MCF 10A (cell line): Measurements from ENCODE around the gene MTUS2. TPM values are rescaled to one million over a fixed set of nuclear protein-coding genes. Genes with fewer than 3 reads are reported as not detected.

Experiments used
- BruUV-seq: library from RNA; stranded (reverse); fragments of 400-500 nt; replicated peaks from 2 replicates; lab custom pipeline; 2021; lab: Mats Ljungman, UMichigan
- CTCF ChIA-PET: fragments of 300-600 bp; sonication (Branson Sonifier 250); formaldehyde crosslinking; extraction: SDS; loops from one replicate; lab custom pipeline; 2021; ENCODE audit warnings: antibody characterized with exemption, inconsistent platforms; lab: Yijun Ruan, JAX
- POLR2A ChIA-PET: fragments of 300-600, 350-650 bp; sonication (Branson Sonifier 250); formaldehyde crosslinking; extraction: SDS; loops from one replicate; lab custom pipeline; 2020; ENCODE audit warnings: antibody characterized with exemption, inconsistent platforms; lab: Yijun Ruan, JAX
- DNase-seq: peaks from one replicate; pipeline ENCODE4 v3.0.0-alpha.2; 2018; ENCODE audit not compliant: unreplicated experiment
- H3K27ac Mint-ChIP-seq: one replicate; pipeline ENCODE4 v1.8.0; 2022; ENCODE audit warnings: mild to moderate bottlenecking, low read depth, mixed read lengths; ENCODE audit not compliant: unreplicated experiment
- H3K27me3 Mint-ChIP-seq: one replicate; pipeline ENCODE4 v1.8.0; 2022; ENCODE audit warnings: mixed read lengths; ENCODE audit not compliant: insufficient read depth, unreplicated experiment
- H3K36me3 Mint-ChIP-seq: one replicate; pipeline ENCODE4 v1.8.0; 2022; ENCODE audit warnings: mild to moderate bottlenecking, moderate library complexity, mixed read lengths; ENCODE audit not compliant: insufficient read depth, unreplicated experiment
- H3K4me1 Mint-ChIP-seq: one replicate; pipeline ENCODE4 v1.8.0; 2022; ENCODE audit warnings: mixed read lengths; ENCODE audit not compliant: insufficient read depth, unreplicated experiment
- H3K4me3 Mint-ChIP-seq: one replicate; pipeline ENCODE4 v1.8.0; 2022; ENCODE audit warnings: mild to moderate bottlenecking, moderate library complexity, mixed read lengths; ENCODE audit not compliant: unreplicated experiment
- H3K9me3 Mint-ChIP-seq: one replicate; pipeline ENCODE4 v1.8.0; 2022; ENCODE audit warnings: mixed read lengths; ENCODE audit not compliant: unreplicated experiment
- CTCF ChIP-seq: fragments of 200-600 bp; IDR thresholded peaks from one replicate; pipeline ENCODE4 v1.8.0; 2022; ENCODE audit warnings: antibody characterized with exemption, mild to moderate bottlenecking; ENCODE audit not compliant: unreplicated experiment
- intact Hi-C: fragments of 100-400 bp; cut with micrococcal nuclease; formaldehyde crosslinking; loops from 2 replicates; pipeline ENCODE4 v1.14.1; 2022
- total RNA-seq: library from RNA; stranded (reverse); gene quantifications from 2 replicates; pipeline ENCODE4 v1.2.3, GENCODE V29; 2022

Gene MTUS2
- total RNA-seq, 1 experiment from 2014 or later, result not detected

DNA sequence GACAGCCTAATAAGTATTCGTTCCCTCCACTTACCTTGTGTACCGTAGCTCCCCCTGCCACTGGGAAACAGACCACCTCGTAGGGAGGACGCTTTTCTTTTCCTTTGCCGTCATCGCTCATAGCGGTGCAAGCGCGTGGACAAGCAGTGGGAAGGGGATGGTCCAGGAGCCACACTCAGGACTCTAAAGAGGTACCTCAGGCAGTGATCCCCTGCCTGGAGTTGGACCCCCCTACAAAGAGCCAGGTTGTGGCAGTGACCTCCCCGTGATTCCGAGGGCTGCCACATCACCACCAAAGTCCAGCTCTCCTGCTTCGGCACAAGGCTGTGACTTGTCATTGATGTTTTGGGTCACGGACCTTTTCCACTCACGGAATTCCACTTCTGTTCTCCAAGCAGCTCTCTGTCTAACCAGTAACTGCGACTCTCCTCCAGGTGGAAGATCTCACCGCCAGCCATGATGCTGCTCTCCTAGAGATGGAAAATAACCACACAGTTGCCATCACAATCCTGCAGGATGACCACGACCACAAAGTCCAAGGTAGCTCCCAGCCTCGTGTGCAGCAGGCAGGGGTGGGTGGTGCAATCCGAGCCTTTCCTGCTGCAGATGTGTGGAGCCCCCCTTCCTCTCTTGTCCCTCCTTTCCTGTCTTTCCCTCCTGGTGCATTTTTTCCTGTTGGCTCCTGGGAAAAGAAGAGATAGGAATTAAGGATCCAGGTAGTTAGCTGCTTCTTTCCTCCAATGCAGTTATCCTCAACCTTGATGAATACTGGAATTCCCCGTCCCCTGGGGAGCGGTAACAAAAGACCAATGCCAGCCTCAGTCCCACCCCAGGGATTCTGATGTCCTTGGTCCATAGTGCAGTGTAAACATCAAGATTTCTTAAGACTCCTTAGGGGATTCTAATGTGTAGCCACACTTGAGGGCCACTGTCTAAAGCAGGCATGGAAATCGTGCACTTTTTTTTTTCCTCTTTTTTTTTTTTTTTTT lies 667.6 kb downstream of the MTUS2 start:
- TF ChIP-seq CTCF, result no peak
- POLR2A ChIA-PET, result interaction anchor here (1.0 kb wide), 1 partner anchor 11 kb away, joined by 3 read pairs; no protein-coding TSS in a partner anchor
- CTCF ChIA-PET, result interaction anchor here (0.6 to 2.0 kb wide), 2 partner anchors 14 to 20 kb away, joined by 3 to 6 read pairs; no protein-coding TSS in a partner anchor
- Mint-ChIP-seq H3K27me3 (peaks cover 25% of the 10 kb centered on the region), H3K9me3 (no peaks in the 10 kb centered on the region), H3K27ac (no peak overlapping the region), H3K4me3 (no peak overlapping the region), H3K4me1 (no peaks in the 10 kb centered on the region), H3K36me3 (no peaks in the 10 kb centered on the region)
- intact Hi-C loops, result no loop called here
- DNase-seq, result no peak
- no TSS peak for BruUV-seq

DNA sequence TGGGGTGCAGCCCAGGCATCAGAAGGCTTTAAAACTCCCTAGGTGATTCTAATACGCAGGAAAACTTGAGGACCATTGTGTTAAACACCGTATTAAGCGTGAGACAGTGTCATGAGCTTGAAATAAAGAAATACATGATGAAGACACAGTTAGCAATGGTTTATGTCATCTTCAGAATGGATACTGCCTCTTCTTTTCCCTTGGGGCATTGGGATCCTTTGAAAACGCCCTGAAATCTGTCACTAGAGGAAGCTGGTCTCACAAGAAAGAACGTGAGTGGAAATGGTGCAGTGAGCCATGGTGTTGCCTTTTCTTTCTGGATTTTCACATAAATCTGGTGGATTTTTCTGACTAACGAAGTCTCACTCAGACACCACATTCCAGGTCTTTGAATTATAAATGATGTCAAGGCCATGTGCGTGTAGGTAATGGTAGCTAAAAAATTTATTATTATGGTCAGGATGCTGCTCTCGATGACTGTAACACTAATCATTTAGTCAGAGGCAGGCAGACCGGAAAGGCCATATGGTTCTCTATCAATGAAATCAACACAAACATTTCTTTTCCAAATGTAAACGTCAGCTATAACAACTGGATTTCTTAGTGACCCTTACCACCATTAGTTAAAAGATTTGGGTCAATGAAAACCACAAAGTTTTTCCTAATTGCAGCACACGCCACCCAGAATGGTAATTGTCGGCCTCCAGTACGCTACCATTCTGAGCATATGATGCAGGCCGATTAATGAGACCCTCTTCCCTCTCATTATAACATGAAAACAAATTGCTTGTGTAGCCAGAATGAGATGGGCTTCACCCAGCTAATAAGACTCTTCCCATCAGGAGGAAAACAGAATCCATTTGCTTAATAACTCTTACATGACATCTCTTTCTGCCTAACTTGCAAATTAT lies 669.8 kb downstream of the MTUS2 start:
- POLR2A ChIA-PET, result no interaction called here

GRCh38 chr13:29490561-29490885 lies 670.4 kb downstream of the MTUS2 start:
- CTCF ChIA-PET, result no interaction called here
- H3K36me3 Mint-ChIP-seq, result no peaks in the 10 kb centered on the region
- H3K27ac Mint-ChIP-seq, result no peak overlapping the region
- H3K9me3 Mint-ChIP-seq, result no peaks in the 10 kb centered on the region
- BruUV-seq, result no TSS peak
- DNase-seq, result no peak
- H3K4me1 Mint-ChIP-seq, result no peaks in the 10 kb centered on the region
- no peak for TF ChIP-seq CTCF
- intact Hi-C loops, result no loop called here
- peaks cover 15% of the 10 kb centered on the region for H3K27me3 Mint-ChIP-seq
- H3K4me3 Mint-ChIP-seq, result no peak overlapping the region
- POLR2A ChIA-PET, result no interaction called here

More for the DNA sequence above, 669.8 kb downstream of the MTUS2 start:
- DNase-seq, result no peak
- Mint-ChIP-seq H3K27me3 (peaks cover 22% of the 10 kb centered on the region), H3K27ac (no peak overlapping the region), H3K4me3 (no peak overlapping the region), H3K36me3 (no peaks in the 10 kb centered on the region), H3K9me3 (no peaks in the 10 kb centered on the region), H3K4me1 (no peaks in the 10 kb centered on the region)
- CTCF ChIA-PET, result interaction anchor here (1.1 kb wide), 1 partner anchor 17 kb away, joined by 3 read pairs; no protein-coding TSS in a partner anchor
- no TSS peak for BruUV-seq
- no peak for TF ChIP-seq CTCF
- intact Hi-C loops, result no loop called here

- Mint-ChIP-seq H3K4me3 (no peak overlapping the region), H3K4me1 (peaks cover 4% of the 10 kb centered on the region), H3K27me3 (peaks cover 14% of the 10 kb centered on the region), H3K9me3 (no peaks in the 10 kb centered on the region), H3K27ac (no peak overlapping the region), H3K36me3 (peaks cover 2% of the 10 kb centered on the region)
- no TSS peak for BruUV-seq
- ChIA-PET POLR2A (no interaction called here), CTCF (no interaction called here)
- no peak for TF ChIP-seq CTCF
- intact Hi-C loops, result no loop called here
- DNase-seq, result no peak
Measured at GRCh38 chr13:29491248-29491647, 671.1 kb downstream of the MTUS2 start.
